HG02571 (cell line): ENCODE measurements around the gene SLCO2B1.

Source experiments
- ATAC-seq: cut with Tn5 transposase; IDR thresholded peaks from one replicate; pipeline ENCODE4 v1.9.1; 2021; ENCODE audit warnings: mild to moderate bottlenecking, moderate library complexity; ENCODE audit not compliant: unreplicated experiment

SLCO2B1 gene

DNA sequence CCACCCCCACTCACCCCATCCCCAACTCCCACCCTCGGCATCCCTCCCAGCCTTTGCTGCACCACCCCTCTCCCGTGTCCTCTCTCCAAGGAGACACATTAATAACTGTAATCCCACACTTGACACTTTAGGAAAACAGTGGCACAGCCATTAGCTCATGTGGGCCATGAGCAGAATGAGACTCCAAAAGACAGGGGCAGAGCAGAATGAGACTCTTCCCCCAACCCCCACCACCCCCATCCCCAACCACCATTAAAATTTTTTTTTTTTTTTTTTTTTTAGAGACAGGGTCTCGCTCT is 6.2 kb upstream of the SLCO2B1 start:
- ATAC-seq = no peak

GRCh38 chr11:75145196-75145971 is 5.5 kb upstream of the SLCO2B1 start:
- no peak for ATAC-seq

DNA sequence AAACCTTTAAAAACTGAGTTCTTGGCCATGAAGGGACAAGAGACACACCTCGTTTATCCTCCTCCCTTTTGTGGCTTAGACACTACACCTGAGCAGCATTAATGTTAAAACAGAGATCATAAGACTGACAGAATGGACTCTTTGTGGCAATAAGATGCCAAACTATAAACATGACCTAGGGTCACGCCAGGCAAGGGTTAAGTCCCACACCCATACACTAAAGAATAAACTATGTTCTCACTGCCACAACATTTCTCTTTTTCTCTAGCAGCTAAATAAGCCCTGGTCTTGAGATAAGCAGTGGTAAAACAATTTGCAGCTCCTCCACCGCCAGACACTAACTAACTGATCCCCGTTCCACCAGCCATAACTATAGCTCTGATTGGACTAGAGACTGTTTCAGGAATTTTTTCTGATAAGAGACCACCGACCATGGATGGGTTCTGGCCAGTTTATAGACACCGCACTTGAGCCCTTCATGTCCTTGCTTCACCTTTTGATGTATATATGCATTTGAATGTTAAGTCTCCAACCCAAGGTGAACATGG is 4.9 kb upstream of the SLCO2B1 start:
- no peak for ATAC-seq

- no peak for ATAC-seq
Measured at GRCh38 chr11:75146711-75147110, 4.2 kb upstream of the SLCO2B1 start.

- ATAC-seq = no peak
Measured at GRCh38 chr11:75147191-75147874, 3.6 kb upstream of the SLCO2B1 start.

DNA sequence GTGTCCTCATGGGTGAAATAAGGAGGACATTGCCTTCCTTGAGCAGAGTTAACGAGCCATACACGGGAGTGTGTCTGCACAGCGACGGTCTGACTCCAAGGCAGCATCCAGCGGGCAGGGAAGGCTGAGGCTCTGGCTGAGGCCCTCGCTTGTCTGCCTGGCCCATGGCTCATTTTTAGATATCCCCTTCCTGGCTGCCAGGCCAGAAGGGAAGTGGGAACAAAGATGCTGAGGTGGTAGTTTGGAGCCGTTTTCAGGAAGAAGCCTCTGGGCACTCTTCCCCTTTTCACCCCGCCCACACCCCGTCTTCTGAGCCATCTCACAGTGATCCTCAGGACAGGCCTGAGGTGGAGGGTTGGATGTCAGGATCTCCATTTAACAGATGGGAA is 3.0 kb upstream of the SLCO2B1 start:
- no peak for ATAC-seq

GRCh38 chr11:75148436-75148983 is 2.4 kb upstream of the SLCO2B1 start:
- ATAC-seq = no peak

DNA sequence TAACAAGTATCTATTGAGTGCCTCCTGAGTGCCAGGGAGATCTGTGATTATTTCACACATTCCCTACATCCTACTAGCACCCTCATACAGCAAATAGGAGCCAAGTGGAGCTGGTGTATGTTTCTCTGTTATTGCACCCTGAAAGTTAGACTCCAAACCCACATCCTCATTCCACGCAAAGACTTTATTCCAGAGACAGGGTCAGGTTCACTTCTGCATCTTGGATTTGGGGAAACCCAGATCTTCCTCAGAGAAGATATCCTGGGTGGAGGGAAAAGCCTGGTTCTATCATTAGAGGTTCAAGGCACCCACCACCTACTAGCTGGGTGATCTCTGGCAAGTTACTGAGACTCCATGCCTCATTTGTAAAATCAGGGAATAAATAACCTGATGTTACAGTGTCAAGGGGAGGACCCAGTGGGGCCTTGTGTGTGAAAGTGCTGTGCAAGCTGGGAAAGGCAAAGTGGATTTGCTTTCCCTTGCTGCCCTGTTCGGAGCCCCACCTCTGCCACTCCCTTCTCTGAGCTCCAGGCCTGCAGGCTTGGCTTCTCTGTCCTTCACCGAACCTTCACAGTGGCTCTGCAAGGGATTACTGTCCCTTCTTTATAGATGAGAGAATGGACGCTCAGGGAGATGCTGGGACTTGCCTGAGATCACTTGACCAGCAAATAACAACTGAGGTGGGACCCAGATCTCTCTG is 991 bp upstream of the SLCO2B1 start:
- no peak for ATAC-seq

DNA sequence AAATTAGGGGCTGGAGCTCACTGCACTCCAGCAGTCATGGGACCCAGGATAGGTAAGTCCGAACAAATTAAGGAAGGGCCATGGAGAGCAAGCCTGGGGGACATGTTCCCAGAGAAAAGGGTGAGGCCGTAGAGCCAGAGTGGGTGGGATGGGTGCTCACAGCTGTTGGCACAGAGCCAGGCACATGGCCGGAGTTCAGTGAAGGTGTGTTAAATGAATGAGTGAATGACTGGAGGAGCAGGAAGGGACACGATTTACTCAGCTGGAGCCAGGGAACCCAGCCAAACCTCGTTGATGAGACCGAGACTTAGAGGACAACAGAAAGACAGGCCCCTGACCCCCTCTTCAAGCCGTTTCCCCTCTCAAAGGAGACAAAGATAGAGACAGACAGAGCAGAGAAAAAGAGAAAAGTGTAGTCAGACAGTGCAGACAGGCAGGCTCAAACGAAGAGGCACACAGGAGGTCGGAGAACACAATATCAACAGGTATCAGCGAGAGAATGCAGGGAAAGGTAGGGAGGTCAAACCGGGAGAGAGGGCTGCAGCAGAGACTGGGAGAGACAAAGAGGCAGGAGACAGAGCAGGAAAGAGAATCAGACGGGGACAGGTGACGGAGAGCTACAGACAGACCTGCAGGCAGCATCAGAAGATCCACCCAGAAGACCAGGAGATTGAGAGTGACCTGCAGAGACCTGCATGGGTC is 590 bp downstream of the SLCO2B1 start:
- ATAC-seq = no peak

DNA sequence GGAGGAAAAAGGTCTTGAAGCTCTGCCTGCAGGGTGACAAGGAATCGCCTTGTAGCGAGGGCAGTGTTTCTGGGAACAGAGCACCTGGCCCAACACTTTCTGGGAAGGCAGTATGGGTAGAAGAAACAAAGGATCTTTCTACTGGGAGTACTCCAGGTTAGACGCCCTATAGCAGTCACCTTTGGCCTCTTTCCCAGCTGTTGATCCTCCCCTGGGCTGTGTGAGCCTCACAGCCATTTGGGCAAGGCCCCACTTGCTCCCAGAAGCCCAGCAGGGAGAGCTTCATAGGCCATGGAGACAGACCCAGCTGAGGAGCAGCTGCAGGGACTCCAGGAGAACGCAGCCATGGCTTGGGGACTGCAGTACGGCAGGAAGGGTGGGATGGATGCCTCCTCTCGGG is 1.2 kb downstream of the SLCO2B1 start:
- no peak for ATAC-seq

- ATAC-seq = no peak
Measured at GRCh38 chr11:75152651-75153427, 1.9 kb downstream of the SLCO2B1 start.

DNA sequence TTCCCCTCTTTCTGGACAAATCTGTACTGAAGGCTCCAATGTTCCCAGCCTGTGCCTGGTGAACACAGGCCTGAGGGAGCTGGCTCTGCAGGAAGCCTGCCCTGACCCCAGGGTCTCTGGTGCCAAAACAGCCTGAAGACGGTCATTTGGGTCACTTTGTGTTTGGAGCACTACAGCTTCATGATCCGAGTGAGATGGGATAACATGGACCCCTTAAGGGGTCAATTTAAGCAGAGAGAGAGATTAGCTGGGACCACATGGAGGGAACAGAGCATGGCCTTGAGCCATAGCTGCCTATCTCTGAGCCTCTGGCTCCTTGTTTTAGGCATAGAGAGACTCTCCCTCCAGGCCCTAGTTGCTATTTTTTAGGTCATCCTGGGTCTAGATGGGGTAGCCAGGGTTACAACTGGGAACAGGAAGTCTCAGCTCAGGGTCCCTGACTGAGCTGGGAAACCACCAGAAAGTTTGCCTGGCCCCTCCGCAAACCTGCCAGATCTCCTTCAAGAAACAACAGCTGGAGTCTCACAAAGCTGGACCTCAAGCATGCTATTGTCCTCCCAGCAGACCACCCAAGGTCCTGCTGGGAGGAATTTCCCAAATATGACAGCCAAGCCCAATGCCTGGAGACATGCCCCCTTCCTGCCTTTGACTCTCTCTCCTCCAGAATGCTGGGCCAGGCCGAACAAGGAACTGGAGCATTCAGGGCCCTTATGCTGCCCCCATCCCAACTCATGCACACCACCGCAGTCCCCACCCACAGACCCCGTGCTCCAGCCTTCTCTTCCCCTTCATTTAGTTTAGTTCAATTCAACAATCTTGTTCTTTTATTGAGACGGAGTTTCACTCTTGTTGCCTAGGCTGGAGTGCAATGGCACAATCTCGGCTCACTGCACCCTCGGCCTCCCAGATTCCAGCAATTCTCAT is 4.0 kb downstream of the SLCO2B1 start:
- no peak for ATAC-seq

- ATAC-seq = no peak
Measured at GRCh38 chr11:75155570-75156422, 4.9 kb downstream of the SLCO2B1 start.

DNA sequence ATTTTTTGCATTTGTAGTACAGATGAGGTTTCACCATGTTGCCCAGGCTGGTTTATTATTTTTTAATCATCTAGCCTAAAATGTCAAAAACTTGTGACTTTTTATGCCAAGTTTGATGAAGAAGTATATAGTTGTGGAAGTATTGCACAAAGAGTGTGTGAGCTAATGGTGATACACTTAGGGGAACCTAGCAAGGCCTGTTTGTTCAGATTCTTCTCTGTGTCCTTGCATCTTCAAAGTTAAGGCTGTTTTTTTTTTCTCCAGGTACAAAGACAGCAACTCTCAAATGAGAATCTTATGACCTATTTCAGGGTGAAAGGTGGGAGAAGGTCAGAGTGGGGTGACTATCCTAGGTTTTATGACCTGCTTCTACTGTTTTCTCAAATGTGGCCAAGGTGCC is 7.3 kb downstream of the SLCO2B1 start:
- no peak for ATAC-seq

GRCh38 chr11:75158696-75159150 is 7.8 kb downstream of the SLCO2B1 start:
- ATAC-seq = no peak

GRCh38 chr11:75159151-75159953 is 8.4 kb downstream of the SLCO2B1 start:
- ATAC-seq = no peak

- no peak for ATAC-seq
Measured at GRCh38 chr11:75160220-75160757, 9.4 kb downstream of the SLCO2B1 start.
